ENCODE measurements around the gene KCNJ6. TPM values are rescaled to one million over a fixed set of nuclear protein-coding genes. Genes with fewer than 3 reads are reported as not detected.

KCNJ6 gene
- total RNA-seq, 1 experiment from 2014 or later: 0.05 TPM

GRCh38 chr21:37575580-37575979, 340.7 kb downstream of the KCNJ6 start:
- Mint-ChIP-seq H3K27me3 (ENCODE audit: unreplicated experiment) (no peaks in the 10 kb centered on the region), H3K4me1 (ENCODE audit: low read depth, unreplicated experiment) (no peaks in the 10 kb centered on the region), H3K9me3 (ENCODE audit: low read depth, unreplicated experiment) (no peaks in the 10 kb centered on the region), H3K27ac (ENCODE audit: unreplicated experiment) (no peak overlapping the region), H3K36me3 (ENCODE audit: insufficient read depth, unreplicated experiment) (no peaks in the 10 kb centered on the region), H3K4me3 (ENCODE audit: low read depth, unreplicated experiment) (no peak overlapping the region)
- no peak for DNase-seq
- CTCF ChIA-PET: no interaction called here
- intact Hi-C loops (cut with micrococcal nuclease; ENCODE audit: unreplicated experiment): no loop called here
- BruUV-seq (replicated peaks): no TSS peak
- no peak for TF ChIP-seq CTCF (IDR thresholded peaks at IDR 0.05; ENCODE audit: unreplicated experiment)

- Mint-ChIP-seq H3K4me3 (ENCODE audit: low read depth, unreplicated experiment) (no peak overlapping the region), H3K27ac (ENCODE audit: unreplicated experiment) (no peak overlapping the region), H3K9me3 (ENCODE audit: low read depth, unreplicated experiment) (no peaks in the 10 kb centered on the region), H3K27me3 (ENCODE audit: unreplicated experiment) (no peaks in the 10 kb centered on the region), H3K36me3 (ENCODE audit: insufficient read depth, unreplicated experiment) (no peaks in the 10 kb centered on the region), H3K4me1 (ENCODE audit: low read depth, unreplicated experiment) (no peaks in the 10 kb centered on the region)
- DNase-seq: no peak
- intact Hi-C loops (cut with micrococcal nuclease; ENCODE audit: unreplicated experiment): no loop called here
- TF ChIP-seq CTCF (IDR thresholded peaks at IDR 0.05; ENCODE audit: unreplicated experiment): no peak
- BruUV-seq (replicated peaks): no TSS peak
- CTCF ChIA-PET: no interaction called here
These were observed 341.5 kb downstream of the KCNJ6 start for GRCh38 chr21:37574751-37575150.

GRCh38 chr21:37574316-37574715, 341.9 kb downstream of the KCNJ6 start:
- DNase-seq: no peak
- Mint-ChIP-seq H3K4me3 (ENCODE audit: low read depth, unreplicated experiment) (no peak overlapping the region), H3K4me1 (ENCODE audit: low read depth, unreplicated experiment) (no peaks in the 10 kb centered on the region), H3K27ac (ENCODE audit: unreplicated experiment) (no peak overlapping the region), H3K9me3 (ENCODE audit: low read depth, unreplicated experiment) (no peaks in the 10 kb centered on the region), H3K27me3 (ENCODE audit: unreplicated experiment) (no peaks in the 10 kb centered on the region), H3K36me3 (ENCODE audit: insufficient read depth, unreplicated experiment) (no peaks in the 10 kb centered on the region)
- TF ChIP-seq CTCF (IDR thresholded peaks at IDR 0.05; ENCODE audit: unreplicated experiment): no peak
- BruUV-seq (replicated peaks): no TSS peak
- CTCF ChIA-PET: no interaction called here
- intact Hi-C loops (cut with micrococcal nuclease; ENCODE audit: unreplicated experiment): no loop called here

DNA sequence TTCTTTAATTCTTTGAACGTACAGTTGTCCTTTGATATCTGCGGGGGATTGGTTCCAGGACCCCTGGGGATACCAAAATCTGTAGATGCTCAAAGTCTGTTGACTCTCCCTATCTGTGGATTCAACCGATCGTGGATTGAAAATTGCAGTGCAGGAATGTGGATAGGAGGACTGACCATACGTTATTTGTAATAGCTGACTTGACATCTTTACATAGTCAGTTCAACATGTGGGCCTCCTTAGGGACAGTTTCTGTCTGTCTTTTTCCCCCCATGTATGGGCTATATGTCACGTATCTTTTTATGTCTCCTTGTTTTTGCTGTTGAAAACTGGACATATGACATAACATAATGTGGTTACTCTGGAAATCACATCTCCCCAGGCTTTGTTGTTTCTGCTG, 344.8 kb downstream of the KCNJ6 start:
- no peak for TF ChIP-seq CTCF (IDR thresholded peaks at IDR 0.05; ENCODE audit: unreplicated experiment)
- CTCF ChIA-PET: no interaction called here
- intact Hi-C loops (cut with micrococcal nuclease; ENCODE audit: unreplicated experiment): no loop called here
- Mint-ChIP-seq H3K9me3 (ENCODE audit: low read depth, unreplicated experiment) (no peaks in the 10 kb centered on the region), H3K4me3 (ENCODE audit: low read depth, unreplicated experiment) (no peak overlapping the region), H3K27ac (ENCODE audit: unreplicated experiment) (no peak overlapping the region), H3K4me1 (ENCODE audit: low read depth, unreplicated experiment) (no peaks in the 10 kb centered on the region), H3K36me3 (ENCODE audit: insufficient read depth, unreplicated experiment) (no peaks in the 10 kb centered on the region), H3K27me3 (ENCODE audit: unreplicated experiment) (no peaks in the 10 kb centered on the region)
- BruUV-seq (replicated peaks): no TSS peak
- DNase-seq: no peak
